ENCODE data around the gene SUSD4. TPM values are rescaled to one million over a fixed set of nuclear protein-coding genes. Genes with fewer than 3 reads are reported as not detected.

Gene SUSD4
- total RNA-seq, 1 experiment from 2014 or later, result 31.4 TPM

- H3K36me3 ChIP-seq (ENCODE audit: control insufficient read depth, insufficient read depth, low read length), result no peaks in the 10 kb centered on the region
- no TSS peak for BruUV-seq (replicated peaks)
- DNase-seq, result no peak
- no peaks in the 10 kb centered on the region for H3K9me3 Mint-ChIP-seq (ENCODE audit: unreplicated experiment)
- H3K9me3 ChIP-seq, result no peaks in the 10 kb centered on the region
- POLR2A ChIA-PET, result no interaction called here
- CTCF ChIA-PET, result interaction anchor here (0.6 kb wide), 1 partner anchor 88 kb away, joined by 3 read pairs; no protein-coding TSS in a partner anchor
- no peak overlapping the region for H3K4me3 ChIP-seq (ENCODE audit: low read depth, low read length)
- TF ChIP-seq CTCF (IDR thresholded peaks at IDR 0.05; ENCODE audit: insufficient read depth in 1 of 2, low read depth in 1 of 2, low read length in 1 of 2, severe bottlenecking in 1 of 2, unreplicated experiment in 1 of 2), result no peak
- peaks cover 10% of the 10 kb centered on the region for H3K36me3 Mint-ChIP-seq (ENCODE audit: insufficient read depth, unreplicated experiment)
- no peak overlapping the region for H3K27ac Mint-ChIP-seq (ENCODE audit: unreplicated experiment)
- H3K4me1 ChIP-seq, result peaks cover 10% of the 10 kb centered on the region
- no peak overlapping the region for H3K4me3 Mint-ChIP-seq (ENCODE audit: unreplicated experiment)
- H3K27me3 ChIP-seq (replicated peaks; ENCODE audit: control insufficient read depth, insufficient read depth, low read length), result no peaks in the 10 kb centered on the region
- H3K4me1 Mint-ChIP-seq (ENCODE audit: low read depth, unreplicated experiment), result peaks cover 35% of the 10 kb centered on the region
- H3K27me3 Mint-ChIP-seq (ENCODE audit: insufficient read depth, unreplicated experiment), result no peaks in the 10 kb centered on the region
- intact Hi-C loops (cut with micrococcal nuclease; ENCODE audit: unreplicated experiment), result no loop called here
These were observed 99.4 kb downstream of the SUSD4 start for GRCh38 chr1:223264529-223264928.

- no peak for TF ChIP-seq CTCF (IDR thresholded peaks at IDR 0.05; ENCODE audit: insufficient read depth in 1 of 2, low read depth in 1 of 2, low read length in 1 of 2, severe bottlenecking in 1 of 2, unreplicated experiment in 1 of 2)
- ChIA-PET POLR2A (no interaction called here), CTCF (no interaction called here)
- H3K27me3 ChIP-seq (replicated peaks; ENCODE audit: control insufficient read depth, insufficient read depth, low read length), result no peaks in the 10 kb centered on the region
- intact Hi-C loops (cut with micrococcal nuclease; ENCODE audit: unreplicated experiment), result no loop called here
- Mint-ChIP-seq H3K4me3 (ENCODE audit: unreplicated experiment) (no peak overlapping the region), H3K9me3 (ENCODE audit: unreplicated experiment) (no peaks in the 10 kb centered on the region), H3K27me3 (ENCODE audit: insufficient read depth, unreplicated experiment) (no peaks in the 10 kb centered on the region), H3K27ac (ENCODE audit: unreplicated experiment) (no peak overlapping the region), H3K36me3 (ENCODE audit: insufficient read depth, unreplicated experiment) (peaks cover 10% of the 10 kb centered on the region), H3K4me1 (ENCODE audit: low read depth, unreplicated experiment) (peaks cover 26% of the 10 kb centered on the region)
- no peak for DNase-seq
- H3K4me3 ChIP-seq (ENCODE audit: low read depth, low read length), result no peak overlapping the region
- no TSS peak for BruUV-seq (replicated peaks)
- H3K9me3 ChIP-seq, result no peaks in the 10 kb centered on the region
- 0 out of 2 replicates have a peak, but pooled peaks cover 3% of the 10 kb centered on the region for H3K4me1 ChIP-seq
- no peaks in the 10 kb centered on the region for H3K36me3 ChIP-seq (ENCODE audit: control insufficient read depth, insufficient read depth, low read length)
These were observed 102.1 kb downstream of the SUSD4 start for GRCh38 chr1:223261914-223262313.

GRCh38 chr1:223260712-223261111, 103.3 kb downstream of the SUSD4 start:
- H3K4me3 Mint-ChIP-seq (ENCODE audit: unreplicated experiment), result no peak overlapping the region
- no peak for TF ChIP-seq CTCF (IDR thresholded peaks at IDR 0.05; ENCODE audit: insufficient read depth in 1 of 2, low read depth in 1 of 2, low read length in 1 of 2, severe bottlenecking in 1 of 2, unreplicated experiment in 1 of 2)
- no peak overlapping the region for H3K27ac Mint-ChIP-seq (ENCODE audit: unreplicated experiment)
- POLR2A ChIA-PET, result no interaction called here
- peaks cover 10% of the 10 kb centered on the region for H3K36me3 Mint-ChIP-seq (ENCODE audit: insufficient read depth, unreplicated experiment)
- intact Hi-C loops (cut with micrococcal nuclease; ENCODE audit: unreplicated experiment), result no loop called here
- peaks cover 26% of the 10 kb centered on the region for H3K4me1 Mint-ChIP-seq (ENCODE audit: low read depth, unreplicated experiment)
- no peaks in the 10 kb centered on the region for H3K27me3 Mint-ChIP-seq (ENCODE audit: insufficient read depth, unreplicated experiment)
- Histone ChIP-seq H3K4me3 (ENCODE audit: low read depth, low read length) (no peak overlapping the region), H3K9me3 (no peaks in the 10 kb centered on the region), H3K36me3 (ENCODE audit: control insufficient read depth, insufficient read depth, low read length) (no peaks in the 10 kb centered on the region), H3K27me3 (replicated peaks; ENCODE audit: control insufficient read depth, insufficient read depth, low read length) (no peaks in the 10 kb centered on the region), H3K4me1 (0 out of 2 replicates have a peak, but pooled peaks cover 3% of the 10 kb centered on the region)
- DNase-seq, result no peak
- CTCF ChIA-PET, result no interaction called here
- BruUV-seq (replicated peaks), result no TSS peak
- no peaks in the 10 kb centered on the region for H3K9me3 Mint-ChIP-seq (ENCODE audit: unreplicated experiment)

All from Caco-2 (cell line).